ENCODE results near the gene HLTF. TPM values are rescaled to one million over a fixed set of nuclear protein-coding genes. Genes with fewer than 3 reads are reported as not detected.

Gene HLTF
- total and polyA plus RNA-seq, 2 of the 13 experiments (the other 11 are each of a cell fraction or from before 2014, with no cell fraction given), result 12.0 to 22.9 TPM

DNA sequence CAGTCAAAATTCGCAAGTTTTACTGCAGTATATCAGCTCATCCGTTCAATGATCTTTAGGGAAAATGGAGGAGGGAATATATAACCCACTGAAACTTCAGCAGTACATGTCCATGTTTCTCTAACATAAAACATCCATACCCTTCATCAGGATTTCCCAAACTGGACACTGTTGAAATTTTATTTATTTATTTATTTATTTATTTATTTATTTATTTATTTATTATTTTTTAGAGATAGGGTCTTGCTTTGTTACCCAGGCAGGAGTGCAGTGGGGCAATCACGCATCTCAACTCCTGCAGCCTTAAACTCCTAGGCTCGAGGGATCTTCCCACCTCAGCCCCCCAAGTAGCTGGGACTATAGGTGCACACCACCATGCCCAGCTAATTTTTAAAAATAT lies 14.8 kb upstream of the HLTF start:
- POLR2A ChIA-PET, result no interaction called here
- Histone ChIP-seq H3K9ac (ENCODE audit: insufficient read depth, low read depth, low read length) (no peak overlapping the region), H3K27me3 (ENCODE audit: control insufficient read depth in 1 of 2, insufficient read depth in 2 of 2, low read length in 2 of 2) (no peaks in the 10 kb centered on the region), H3K9me3 (ENCODE audit: low read length) (peaks cover 12% of the 10 kb centered on the region), H3K27ac (ENCODE audit: extremely low read length, insufficient read depth, low read length) (no peak overlapping the region), H3K4me1 (ENCODE audit: insufficient read depth, low read length) (no peaks in the 10 kb centered on the region), H3K36me3 (replicated peaks in 1 of 2; ENCODE audit: control insufficient read depth in 1 of 2, insufficient read depth in 2 of 2, low read length in 2 of 2) (no peaks in the 10 kb centered on the region), H3K4me2 (ENCODE audit: low read depth, low read length) (no peak overlapping the region), H2AFZ (ENCODE audit: low read length) (no peak overlapping the region), H4K20me1 (ENCODE audit: insufficient read depth, low read length) (no peaks in the 10 kb centered on the region), H3K4me3 (replicated peaks in 1 of 3; ENCODE audit: insufficient read depth in 1 of 3, low read depth in 2 of 3, low read length in 3 of 3) (no peak overlapping the region), H3K79me2 (ENCODE audit: insufficient read depth, low read length) (no peaks in the 10 kb centered on the region)
- ATAC-seq, result no peak
- intact Hi-C loops (cut with micrococcal nuclease; ENCODE audit: unreplicated experiment) (no loop called here), in situ Hi-C loops (cut with HindIII; ENCODE audit: extremely low pct_ligation_motif_present, low pct_unique_long_range_greater_than_20kb) (no loop called here)
- BruUV-seq (replicated peaks), result no TSS peak
- DNase-seq (ENCODE audit: low spot score), result no peak
- no peak for FAIRE-seq
- CTCF ChIA-PET (ENCODE audit: low intra/inter-chr PET ratio, low total read pairs), result no interaction called here
- TF ChIP-seq, protein P1, sequence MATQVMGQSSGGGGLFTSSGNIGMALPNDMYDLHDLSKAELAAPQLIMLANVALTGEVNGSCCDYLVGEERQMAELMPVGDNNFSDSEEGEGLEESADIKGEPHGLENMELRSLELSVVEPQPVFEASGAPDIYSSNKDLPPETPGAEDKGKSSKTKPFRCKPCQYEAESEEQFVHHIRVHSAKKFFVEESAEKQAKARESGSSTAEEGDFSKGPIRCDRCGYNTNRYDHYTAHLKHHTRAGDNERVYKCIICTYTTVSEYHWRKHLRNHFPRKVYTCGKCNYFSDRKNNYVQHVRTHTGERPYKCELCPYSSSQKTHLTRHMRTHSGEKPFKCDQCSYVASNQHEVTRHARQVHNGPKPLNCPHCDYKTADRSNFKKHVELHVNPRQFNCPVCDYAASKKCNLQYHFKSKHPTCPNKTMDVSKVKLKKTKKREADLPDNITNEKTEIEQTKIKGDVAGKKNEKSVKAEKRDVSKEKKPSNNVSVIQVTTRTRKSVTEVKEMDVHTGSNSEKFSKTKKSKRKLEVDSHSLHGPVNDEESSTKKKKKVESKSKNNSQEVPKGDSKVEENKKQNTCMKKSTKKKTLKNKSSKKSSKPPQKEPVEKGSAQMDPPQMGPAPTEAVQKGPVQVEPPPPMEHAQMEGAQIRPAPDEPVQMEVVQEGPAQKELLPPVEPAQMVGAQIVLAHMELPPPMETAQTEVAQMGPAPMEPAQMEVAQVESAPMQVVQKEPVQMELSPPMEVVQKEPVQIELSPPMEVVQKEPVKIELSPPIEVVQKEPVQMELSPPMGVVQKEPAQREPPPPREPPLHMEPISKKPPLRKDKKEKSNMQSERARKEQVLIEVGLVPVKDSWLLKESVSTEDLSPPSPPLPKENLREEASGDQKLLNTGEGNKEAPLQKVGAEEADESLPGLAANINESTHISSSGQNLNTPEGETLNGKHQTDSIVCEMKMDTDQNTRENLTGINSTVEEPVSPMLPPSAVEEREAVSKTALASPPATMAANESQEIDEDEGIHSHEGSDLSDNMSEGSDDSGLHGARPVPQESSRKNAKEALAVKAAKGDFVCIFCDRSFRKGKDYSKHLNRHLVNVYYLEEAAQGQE (IDR thresholded peaks at IDR 0.05; ENCODE audit: borderline replicate concordance in 1 of 2, low read depth in 1 of 2, low read length in 2 of 2), result no peak
- TF ChIP-seq KDM5B (CRISPR knock-in tag; IDR thresholded peaks at IDR 0.05; ENCODE audit: borderline replicate concordance), result no peak
- no peak for TF ChIP-seq GTF2F1 (IDR thresholded peaks at IDR 0.05; ENCODE audit: low read length)
- no peak for TF ChIP-seq HOXA7 (CRISPR knock-in tag; IDR thresholded peaks at IDR 0.05)
- TF ChIP-seq, protein P2, sequence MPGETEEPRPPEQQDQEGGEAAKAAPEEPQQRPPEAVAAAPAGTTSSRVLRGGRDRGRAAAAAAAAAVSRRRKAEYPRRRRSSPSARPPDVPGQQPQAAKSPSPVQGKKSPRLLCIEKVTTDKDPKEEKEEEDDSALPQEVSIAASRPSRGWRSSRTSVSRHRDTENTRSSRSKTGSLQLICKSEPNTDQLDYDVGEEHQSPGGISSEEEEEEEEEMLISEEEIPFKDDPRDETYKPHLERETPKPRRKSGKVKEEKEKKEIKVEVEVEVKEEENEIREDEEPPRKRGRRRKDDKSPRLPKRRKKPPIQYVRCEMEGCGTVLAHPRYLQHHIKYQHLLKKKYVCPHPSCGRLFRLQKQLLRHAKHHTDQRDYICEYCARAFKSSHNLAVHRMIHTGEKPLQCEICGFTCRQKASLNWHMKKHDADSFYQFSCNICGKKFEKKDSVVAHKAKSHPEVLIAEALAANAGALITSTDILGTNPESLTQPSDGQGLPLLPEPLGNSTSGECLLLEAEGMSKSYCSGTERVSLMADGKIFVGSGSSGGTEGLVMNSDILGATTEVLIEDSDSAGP (CRISPR knock-in tag; IDR thresholded peaks at IDR 0.05; ENCODE audit: borderline replicate concordance), result no peak
- no peak for TF ChIP-seq ZNF605 (CRISPR knock-in tag; IDR thresholded peaks at IDR 0.05)
- no peak for TF ChIP-seq ZNF510 (CRISPR knock-in tag; IDR thresholded peaks at IDR 0.05; ENCODE audit: low read depth)
- TF ChIP-seq, protein P3, sequence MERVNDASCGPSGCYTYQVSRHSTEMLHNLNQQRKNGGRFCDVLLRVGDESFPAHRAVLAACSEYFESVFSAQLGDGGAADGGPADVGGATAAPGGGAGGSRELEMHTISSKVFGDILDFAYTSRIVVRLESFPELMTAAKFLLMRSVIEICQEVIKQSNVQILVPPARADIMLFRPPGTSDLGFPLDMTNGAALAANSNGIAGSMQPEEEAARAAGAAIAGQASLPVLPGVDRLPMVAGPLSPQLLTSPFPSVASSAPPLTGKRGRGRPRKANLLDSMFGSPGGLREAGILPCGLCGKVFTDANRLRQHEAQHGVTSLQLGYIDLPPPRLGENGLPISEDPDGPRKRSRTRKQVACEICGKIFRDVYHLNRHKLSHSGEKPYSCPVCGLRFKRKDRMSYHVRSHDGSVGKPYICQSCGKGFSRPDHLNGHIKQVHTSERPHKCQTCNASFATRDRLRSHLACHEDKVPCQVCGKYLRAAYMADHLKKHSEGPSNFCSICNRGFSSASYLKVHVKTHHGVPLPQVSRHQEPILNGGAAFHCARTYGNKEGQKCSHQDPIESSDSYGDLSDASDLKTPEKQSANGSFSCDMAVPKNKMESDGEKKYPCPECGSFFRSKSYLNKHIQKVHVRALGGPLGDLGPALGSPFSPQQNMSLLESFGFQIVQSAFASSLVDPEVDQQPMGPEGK (CRISPR knock-in tag; IDR thresholded peaks at IDR 0.05), result no peak
- TF ChIP-seq NRL (CRISPR knock-in tag; IDR thresholded peaks at IDR 0.05; ENCODE audit: borderline replicate concordance), result no peak
- no peak for TF ChIP-seq TMF1 (CRISPR knock-in tag; IDR thresholded peaks at IDR 0.05; ENCODE audit: low read depth)
- TF ChIP-seq ZNF354B (CRISPR knock-in tag; IDR thresholded peaks at IDR 0.05), result no peak
- 58% methylated on average over 4 of the region's 4 CpGs for WGBS (ENCODE audit: low lambda C conversion rate)
